GM10266 (cell line): Measurements from ENCODE around the gene VAV1.

Source experiments
- DNase-seq: peaks from one replicate; pipeline ENCODE4 v3.0.0; 2012; ENCODE audit errors: extremely low spot score
- CTCF ChIP-seq: IDR thresholded peaks from 2 replicates; pipeline ENCODE4 v1.5.1; 2012; ENCODE audit warnings: mild to moderate bottlenecking, low read depth; ENCODE audit not compliant: control insufficient read depth, insufficient read depth; ENCODE audit errors: missing control alignments

Gene VAV1

GRCh38 chr19:6734096-6734696, 38.3 kb upstream of the VAV1 start:
- DNase-seq = no peak
- no peak for TF ChIP-seq CTCF

DNA sequence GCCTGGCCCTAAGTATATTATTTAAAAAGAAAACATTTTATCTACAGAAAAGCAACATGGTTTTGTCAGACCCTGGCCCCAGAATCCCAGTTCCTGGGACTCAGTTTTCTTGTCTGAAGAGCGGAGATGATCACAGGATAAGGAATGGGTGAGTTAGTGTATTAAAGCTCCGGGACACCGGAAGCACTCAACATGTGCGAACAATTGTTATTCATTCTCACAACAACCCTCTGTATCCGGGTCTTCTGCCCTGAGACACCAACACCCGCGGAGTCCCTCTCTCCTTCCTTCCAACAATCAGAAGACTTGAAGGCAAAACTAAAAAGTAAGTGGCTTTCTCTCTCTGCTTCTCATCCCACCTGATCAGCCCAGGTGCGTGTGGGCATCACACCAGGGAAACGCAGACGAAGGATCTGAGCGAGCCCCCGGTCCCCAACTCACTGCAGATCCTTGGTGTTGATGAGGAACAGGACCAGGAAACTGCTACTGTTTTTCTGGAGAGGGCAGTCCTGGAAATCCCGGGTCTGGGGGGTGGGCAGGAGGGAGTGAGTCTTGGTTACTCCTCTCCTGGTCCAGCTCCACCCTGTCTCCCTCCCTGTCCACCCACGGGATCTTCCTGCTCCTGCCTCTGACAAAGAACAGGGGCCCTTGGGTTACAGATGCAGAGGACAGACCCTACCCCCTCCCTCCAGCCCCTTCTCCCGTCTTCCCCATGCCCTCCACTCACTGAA, 37.2 kb upstream of the VAV1 start:
- TF ChIP-seq CTCF = no peak
- DNase-seq = no peak

GRCh38 chr19:6736169-6736916, 36.2 kb upstream of the VAV1 start:
- TF ChIP-seq CTCF = peak; percentile 80
- peak; percentile 87 for DNase-seq

GRCh38 chr19:6736917-6737283, 35.6 kb upstream of the VAV1 start:
- no peak for TF ChIP-seq CTCF

DNA sequence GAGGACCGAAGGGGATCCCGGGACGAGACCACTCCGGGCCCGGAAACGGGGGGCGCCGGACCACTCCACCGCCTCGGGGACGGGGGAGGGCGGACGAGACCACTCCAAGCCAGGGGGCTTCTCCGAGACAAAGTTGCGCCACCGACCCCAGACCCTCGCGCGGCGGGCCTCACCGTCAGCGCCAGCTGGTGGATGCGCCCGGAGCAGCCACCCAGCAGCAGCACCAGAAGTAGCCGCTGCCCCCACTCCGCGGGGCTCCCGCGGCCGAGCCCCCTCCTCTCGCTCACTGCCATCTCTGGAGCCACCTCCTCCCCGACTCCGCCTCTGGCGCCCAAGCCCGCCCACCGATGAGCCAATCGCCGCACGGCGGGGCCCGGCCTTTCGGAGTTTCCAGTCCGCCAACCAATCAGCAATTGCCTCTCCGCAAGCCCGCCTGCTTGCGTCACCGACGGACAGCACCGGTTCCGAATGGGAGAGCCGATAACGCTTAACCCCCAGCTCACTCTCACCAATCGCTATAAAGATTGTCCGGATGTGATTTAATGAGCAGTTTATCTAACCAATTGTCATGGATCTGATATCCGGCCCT, 35.1 kb upstream of the VAV1 start, which contains the start of gene GPR108:
TSS of gene GPR108 (minus strand) at position 297 of the 589 bp plus-strand sequence. CDS start at position 293, 4 bp downstream.
- no peak for TF ChIP-seq CTCF
- peak; percentile 99 for DNase-seq

More at GRCh38 chr19:6736917-6737283, 35.6 kb upstream of the VAV1 start:
- no peak for DNase-seq

GRCh38 chr19:6737873-6738786, 34.4 kb upstream of the VAV1 start:
- TF ChIP-seq CTCF = peak; percentile 77
- peak; percentile 84 for DNase-seq
